ENCODE measurements around the gene EFNB2. TPM values are rescaled to one million over a fixed set of nuclear protein-coding genes. Genes with fewer than 3 reads are reported as not detected.
A peak's percentile ranks its signal among the peaks of the same experiment; 100 is the strongest.

Gene EFNB2
- total RNA-seq, 1 experiment from 2014 or later, result 14.3 TPM

GRCh38 chr13:106500445-106500844, 35.0 kb downstream of the EFNB2 start:
- DNase-seq (ENCODE audit: low read depth), result peak; percentile 50

- DNase-seq (ENCODE audit: low read depth), result peak; percentile 69
Observed at GRCh38 chr13:106499896-106500295, 35.6 kb downstream of the EFNB2 start.

GRCh38 chr13:106499113-106499512, 36.3 kb downstream of the EFNB2 start:
- DNase-seq (ENCODE audit: low read depth), result no peak

GRCh38 chr13:106498571-106498970, 36.9 kb downstream of the EFNB2 start:
- no peak for DNase-seq (ENCODE audit: low read depth)

- DNase-seq (ENCODE audit: low read depth), result no peak
Observed at GRCh38 chr13:106498158-106498557, 37.3 kb downstream of the EFNB2 start.

- DNase-seq (ENCODE audit: low read depth), result no peak
Observed at GRCh38 chr13:106497079-106497478, 38.4 kb downstream of the EFNB2 start.

- DNase-seq (ENCODE audit: low read depth), result no peak
Observed at GRCh38 chr13:106496072-106496997, 39.1 kb downstream of the EFNB2 start.

GRCh38 chr13:106494936-106495335, 40.5 kb downstream of the EFNB2 start:
- DNase-seq (ENCODE audit: low read depth), result no peak

- DNase-seq (ENCODE audit: low read depth), result no peak
Observed at GRCh38 chr13:106494506-106494905, 41.0 kb downstream of the EFNB2 start.

- DNase-seq (ENCODE audit: low read depth), result no peak
Observed at GRCh38 chr13:106493533-106494220, 41.8 kb downstream of the EFNB2 start.

GRCh38 chr13:106492588-106493475, 42.6 kb downstream of the EFNB2 start:
- DNase-seq (ENCODE audit: low read depth), result no peak

GRCh38 chr13:106491928-106492587, 43.4 kb downstream of the EFNB2 start:
- DNase-seq (ENCODE audit: low read depth), result no peak

GRCh38 chr13:106491463-106491862, 44.0 kb downstream of the EFNB2 start:
- DNase-seq (ENCODE audit: low read depth), result no peak

GRCh38 chr13:106490569-106491321, 44.7 kb downstream of the EFNB2 start:
- no peak for DNase-seq (ENCODE audit: low read depth)

- DNase-seq (ENCODE audit: low read depth), result no peak
Observed at GRCh38 chr13:106489849-106490568, 45.5 kb downstream of the EFNB2 start.

GRCh38 chr13:106488686-106489085, 46.8 kb downstream of the EFNB2 start:
- DNase-seq (ENCODE audit: low read depth), result no peak

- no peak for DNase-seq (ENCODE audit: low read depth)
Observed at GRCh38 chr13:106488076-106488475, 47.4 kb downstream of the EFNB2 start.

GRCh38 chr13:106487129-106487528, 48.3 kb downstream of the EFNB2 start:
- no peak for DNase-seq (ENCODE audit: low read depth)

- DNase-seq (ENCODE audit: low read depth), result no peak
Observed at GRCh38 chr13:106486287-106486686, 49.2 kb downstream of the EFNB2 start.

Measured in RPMI7951 (cell line).